Endothelial cell of umbilical vein (primary cell): Measurements from ENCODE around the gene ZMAT3. TPM values are rescaled to one million over a fixed set of nuclear protein-coding genes. Genes with fewer than 3 reads are reported as not detected.

ENCODE experiments used
- Bru-seq: library from RNA; stranded (reverse); fragments of 400-500 nt; gene quantifications from one replicate; lab custom pipeline; 2021; lab: Mats Ljungman, UMichigan
- BruChase-seq, 2 experiments: library from RNA; stranded (reverse); fragments of 400-500 nt; gene quantifications; one replicate each; lab custom pipeline; 2021; lab: Mats Ljungman, UMichigan
- BruUV-seq: library from RNA; stranded (reverse); fragments of 400-500 nt; replicated peaks from 2 replicates; lab custom pipeline; 2021; lab: Mats Ljungman, UMichigan
- CTCF ChIA-PET: fragments of 300-600, 350-600 bp; sonication (Branson Sonifier 250); formaldehyde crosslinking; loops from one replicate; lab custom pipeline; 2021; ENCODE audit warnings: antibody characterized with exemption, inconsistent platforms; lab: Charles Lee
- POLR2A ChIA-PET: fragments of 300-600, 350-600 bp; sonication (Branson Sonifier 250); formaldehyde crosslinking; loops from one replicate; lab custom pipeline; 2021; ENCODE audit warnings: antibody characterized with exemption, inconsistent platforms; lab: Charles Lee
- DNase-seq: peaks from one replicate; pipeline ENCODE4 v3.0.0-alpha.2; 2011; ENCODE audit warnings: low read depth, low spot score
- FAIRE-seq: peaks from 2 replicates; lab custom pipeline; 2011; peaks lifted over from hg19 to GRCh38; lab: Jason Lieb, UNC
- H2AFZ ChIP-seq: 2 replicates; pipeline ENCODE4 v1.6.0; 2012; ENCODE audit warnings: low read depth, low read length, control low read depth, inconsistent platforms
- H3K27ac ChIP-seq: 2 replicates; pipeline ENCODE4 v1.5.1; 2011; ENCODE audit warnings: low read depth, mild to moderate bottlenecking, control low read depth, low read length, moderate library complexity; ENCODE audit not compliant: insufficient read depth
- H3K27me3 ChIP-seq, 2 experiments: 2 replicates each; pipeline versions ENCODE4 v1.6.0 to v1.6.1; 2011; ENCODE audit warnings: low read length in 2 of 2, mixed read lengths in 1 of 2; ENCODE audit not compliant: control insufficient read depth in 2 of 2, insufficient read depth in 2 of 2
- H3K36me3 ChIP-seq, 2 experiments: 2 replicates in 1 of 2; 3 replicates in 1 of 2; pipeline ENCODE4 v1.5.1; 2011; ENCODE audit warnings: low read length in 2 of 2, mild to moderate bottlenecking in 1 of 2, moderate library complexity in 1 of 2; ENCODE audit not compliant: control insufficient read depth in 2 of 2, insufficient read depth in 2 of 2; ENCODE audit errors: extremely low read depth in 1 of 2
- H3K4me1 ChIP-seq: 3 replicates; pipeline ENCODE4 v1.5.1; 2011; ENCODE audit warnings: mild to moderate bottlenecking, low read length; ENCODE audit not compliant: control insufficient read depth, insufficient read depth; ENCODE audit errors: extremely low read depth
- H3K4me2 ChIP-seq: 2 replicates; pipeline ENCODE4 v1.6.1; 2011; ENCODE audit warnings: low read length, control low read depth, mixed read lengths; ENCODE audit not compliant: insufficient read depth
- H3K4me3 ChIP-seq, 3 experiments: fragments of 200-600 bp in 1 of 3; sonication (generic), shearing (Covaris generic) in 1 of 3; replicated peaks in 1 of 3; 2 replicates each; pipeline ENCODE4 v1.5.1; 2011 to 2016; ENCODE audit warnings: control low read depth in 3 of 3, low read length in 3 of 3, mild to moderate bottlenecking in 2 of 3, inconsistent platforms in 1 of 3, low read depth in 1 of 3, moderate library complexity in 1 of 3; ENCODE audit not compliant: insufficient read depth in 1 of 3
- H3K79me2 ChIP-seq: 2 replicates; pipeline ENCODE4 v1.6.0; 2012; ENCODE audit warnings: low read length, inconsistent platforms; ENCODE audit not compliant: control insufficient read depth, insufficient read depth
- H3K9ac ChIP-seq: replicated peaks from 2 replicates; pipeline ENCODE3; 2011; ENCODE audit warnings: low read length, control low read depth; ENCODE audit not compliant: insufficient read depth; ENCODE audit errors: extremely low read depth
- H3K9me1 ChIP-seq: replicated peaks from 3 replicates; pipeline ENCODE4 v1.6.0; 2011; ENCODE audit warnings: mild to moderate bottlenecking, low read length; ENCODE audit not compliant: control insufficient read depth, insufficient read depth; ENCODE audit errors: extremely low read depth
- H3K9me3 ChIP-seq: replicated peaks from 2 replicates; pipeline ENCODE4 v1.5.1; 2012; ENCODE audit warnings: low read length, inconsistent platforms; ENCODE audit not compliant: control insufficient read depth, insufficient read depth
- H4K20me1 ChIP-seq: replicated peaks from 2 replicates; pipeline ENCODE3; 2011; ENCODE audit warnings: mild to moderate bottlenecking, low read length; ENCODE audit not compliant: control insufficient read depth, insufficient read depth; ENCODE audit errors: extremely low read depth
- CTCF ChIP-seq, 2 donors: IDR thresholded peaks; 1 replicate in 1 of 2; 2 replicates in 1 of 2; pipeline ENCODE4 v1.5.1; 2011; ENCODE audit warnings: low read length in 2 of 2, mild to moderate bottlenecking in 2 of 2, moderate library complexity in 2 of 2, control low read depth in 1 of 2, inconsistent platforms in 1 of 2, low read depth in 1 of 2; ENCODE audit not compliant: insufficient read depth in 1 of 2; ENCODE audit errors: extremely low read depth in 1 of 2
- EZH2 ChIP-seq: IDR thresholded peaks from 2 replicates; pipeline ENCODE4 v1.6.1; 2012; ENCODE audit warnings: borderline replicate concordance, low read depth, mild to moderate bottlenecking, moderate library complexity, low read length, inconsistent platforms; ENCODE audit not compliant: severe bottlenecking
- FOS ChIP-seq: IDR thresholded peaks from 2 replicates; pipeline ENCODE4 v1.6.1; 2011; ENCODE audit warnings: mild to moderate bottlenecking, low read length, moderate library complexity, borderline replicate concordance; ENCODE audit not compliant: insufficient read depth
- GATA2 ChIP-seq: IDR thresholded peaks from 2 replicates; pipeline ENCODE4 v1.7.0; 2011; ENCODE audit warnings: low read depth, mild to moderate bottlenecking, moderate library complexity, mixed read lengths, low read length; ENCODE audit not compliant: insufficient read length, insufficient read depth
- JUN ChIP-seq: IDR thresholded peaks from 2 replicates; pipeline ENCODE4 v1.6.1; 2011; ENCODE audit warnings: borderline replicate concordance, low read depth; ENCODE audit not compliant: insufficient read length, insufficient read depth
- MAX ChIP-seq: IDR thresholded peaks from 2 replicates; pipeline ENCODE4 v1.6.1; 2011; ENCODE audit not compliant: insufficient read depth, insufficient read length
- MYC ChIP-seq: IDR thresholded peaks from one replicate; pipeline ENCODE4 v1.6.1; 2011; ENCODE audit warnings: mild to moderate bottlenecking, low read depth, low read length
- POLR2A ChIP-seq: IDR thresholded peaks from 2 replicates; pipeline ENCODE4 v1.6.1; 2012; ENCODE audit warnings: low read depth, mild to moderate bottlenecking, control low read depth, low read length
- POLR2AphosphoS5 ChIP-seq: IDR thresholded peaks from 2 replicates; pipeline ENCODE4 v1.6.1; 2012; ENCODE audit warnings: low read depth, mild to moderate bottlenecking, control low read depth, low read length, moderate library complexity; ENCODE audit not compliant: insufficient read depth
- dilution Hi-C: fragments of 300-500 bp; cut with MboI; formaldehyde crosslinking; loops from one replicate; pipeline ENCODE4 v1.15.0; 2019; ENCODE audit warnings: low sequenced_read_pairs; ENCODE audit not compliant: extremely low pct_ligation_motif_present
- intact Hi-C: fragments of 100-400 bp; cut with micrococcal nuclease; formaldehyde crosslinking; loops from one replicate; pipeline ENCODE4 v1.10.0; 2022
- long read RNA-seq: library from polyadenylated mRNA; stranded (forward); transcript quantifications from one replicate; pipeline ENCODE4 v2.0.0, GENCODE V29; 2021
- polyA minus RNA-seq, 3 experiments: library from RNA; depleted of rRNA, polyadenylated mRNA; stranded (reverse); fragments of >200 nt; gene quantifications; 1 replicate in 1 of 3; 2 replicates in 2 of 3; pipeline ENCODE4 v1.2.3, GENCODE V29; 2011
- polyA plus RNA-seq, 4 experiments: library from polyadenylated mRNA; depleted of rRNA in 3 of 4; stranded (reverse) in 3 of 4; unstranded in 1 of 4; fragments of >200 nt; gene quantifications; 2 replicates each; pipeline versions ENCODE4 v1.2.1 to v1.2.3, GENCODE V29; 2011 to 2012; ENCODE audit warnings: missing spikeins in 1 of 4
- total RNA-seq: library from RNA; stranded (reverse); gene quantifications from 2 replicates; pipeline ENCODE4 v1.2.3, GENCODE V29; 2021

Gene ZMAT3
- total RNA-seq (33.1 and 35.5 TPM in 2 replicates), polyA plus RNA-seq (10.3 and 13.2 TPM in 2 replicates), polyA minus RNA-seq (76.6 and 86.8 TPM in 2 replicates), Bru-seq, nascent RNA (percentile 83 among the genes with signal in this experiment), BruChase-seq, experiment 1, labeled RNA remaining after a 6-hour chase (percentile 98 among the genes with signal in this experiment), BruChase-seq, experiment 2, labeled RNA remaining after a 2-hour chase (percentile 95 among the genes with signal in this experiment)
- polyA plus RNA-seq (2011; cell fraction: cytosol; rRNA removed): 10.4 and 12.0 TPM in 2 replicates
- 13.4 and 14.4 TPM in 2 replicates for polyA plus RNA-seq (2011; cell fraction: nucleus; rRNA removed)
- 32.6 and 40.7 TPM in 2 replicates for polyA plus RNA-seq (2012)
- polyA minus RNA-seq (2011; cell fraction: cytosol; rRNA and poly(A)+ RNA removed): 3.8 TPM
- 48.9 and 61.8 TPM in 2 replicates for polyA minus RNA-seq (2011; cell fraction: nucleus; rRNA and poly(A)+ RNA removed)
- long read RNA-seq, partial matches to known transcripts: 12 of 25 reads
- long read RNA-seq, other reads (novel, unspliced or antisense): 12 of 25 reads

- Histone ChIP-seq H3K4me1 (peaks cover 10% of the 10 kb centered on the region), H3K27me3 (no peaks in the 10 kb centered on the region), H2AFZ (peak within 1 kb of the TSS; percentile 97), H3K36me3 (peaks cover 3 to 4% of the 10 kb centered on the region in 2 experiments), H4K20me1 (no peaks in the 10 kb centered on the region), H3K4me3 (peak within 1 kb of the TSS; percentile 18 to 56 (median 53)), H3K79me2 (peaks cover 43% of the 10 kb centered on the region), H3K9ac (peak within 1 kb of the TSS; percentile 46), H3K27ac (peak within 1 kb of the TSS; percentile 81), H3K4me2 (peak within 1 kb of the TSS; percentile 90), H3K9me1 (no peaks in the 10 kb centered on the region), H3K9me3 (no peaks in the 10 kb centered on the region)
- FAIRE-seq (peak; percentile 62), DNase-seq (peak; percentile 93)
- POLR2A ChIA-PET: interaction anchor here (0.6 to 1.1 kb wide), 2 partner anchors 14 to 117 kb away, joined by 3 read pairs; no protein-coding TSS in a partner anchor
- CTCF ChIA-PET: interaction anchor here (0.8 to 2.2 kb wide), 6 partner anchors 56 to 250 kb away, joined by 3 to 22 read pairs (median 4); no protein-coding TSS in a partner anchor
- TSS peak; percentile 32 for BruUV-seq
- dilution Hi-C loops: no loop called here
- intact Hi-C loops: loop anchor here (1.0 kb wide), 3 partner anchors 76 to 251 kb away; no protein-coding TSS in a partner anchor
- TF ChIP-seq GATA2: no peak
- TF ChIP-seq MYC: peak; percentile 40
- peak; percentile 89 for TF ChIP-seq POLR2A
- peak; percentile 98 for TF ChIP-seq POLR2AphosphoS5
- no peak for TF ChIP-seq FOS
- TF ChIP-seq EZH2: no peak
- TF ChIP-seq JUN: no peak
- no peak for TF ChIP-seq CTCF (IDR thresholded peaks at IDR 0.05; ENCODE audit: extremely low read depth in 1 of 2, insufficient read depth in 1 of 2, low read depth in 1 of 2, low read length in 2 of 2)
- TF ChIP-seq MAX: no peak
Measured at GRCh38 chr3:179071323-179072099, at the start of gene ZMAT3. ZMAT3 (minus strand) TSS chr3:179071809; CDS start chr3:179067752, 4,057 bp downstream.
